K562 treated with DMSO at 1 percent for 24 hours (cell line): Measurements from ENCODE around the gene MSRB2. TPM values are rescaled to one million over a fixed set of nuclear protein-coding genes. Genes with fewer than 3 reads are reported as not detected.

Source experiments
- total RNA-seq: library from RNA; unstranded; fragments of 300-600 nt; gene quantifications from 2 replicates; pipeline ENCODE4 v1.2.3, GENCODE V29; 2022; ENCODE audit warnings: low read depth; ENCODE audit not compliant: insufficient read depth

Gene MSRB2
- 16.9 and 19.4 TPM in 2 replicates for total RNA-seq

GRCh38 chr10:23095404-23095965, at the start of gene MSRB2:
Gene MSRB2, plus strand, starts transcription at chr10:23095579. Its CDS starts 30 bp downstream, at chr10:23095609.

Other genes starting within 250 kb of the MSRB2 start
- gene ARMC3, start 167.5 kb upstream of the MSRB2 start, total RNA-seq = not detected in 2 replicates
- gene PTF1A, start 96.7 kb downstream of the MSRB2 start, total RNA-seq = not detected in 2 replicates
- not detected in 2 replicates for gene C10orf67, start 249.2 kb downstream of the MSRB2 start, total RNA-seq